ENCODE results near the gene GATA5.

Gene GATA5

DNA sequence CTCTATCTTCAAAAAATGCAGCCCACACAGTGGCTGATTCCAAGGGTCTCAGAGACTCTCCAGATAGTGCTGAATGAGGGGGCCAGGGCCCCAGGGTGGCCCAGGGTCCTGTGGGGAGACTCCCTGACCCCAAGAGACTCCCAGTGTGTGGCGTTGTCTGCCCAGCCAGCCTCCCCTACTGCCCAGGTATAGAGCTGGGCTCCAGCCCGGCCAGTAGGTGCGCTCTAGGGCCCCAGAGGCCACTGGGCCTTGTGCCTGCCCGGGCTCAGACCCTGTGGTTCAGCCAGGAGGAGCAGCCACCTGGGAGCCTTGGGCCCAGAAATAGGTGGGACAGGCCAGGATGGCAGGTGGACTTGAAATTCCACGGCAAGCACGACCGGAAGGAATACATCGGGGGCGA is 30.3 kb upstream of the GATA5 start:
- H3K9me3 ChIP-seq (ENCODE audit: control insufficient read depth, low read length) = no peaks in the 10 kb centered on the region
- DNase-seq = no peak
- H3K27ac ChIP-seq (ENCODE audit: insufficient read depth, low read length, poor library complexity, severe bottlenecking) = no peak overlapping the region
- peaks cover 5% of the 10 kb centered on the region for H3K4me1 ChIP-seq (ENCODE audit: control insufficient read depth, insufficient read depth, low read length, poor library complexity, severe bottlenecking)
- H3K4me3 ChIP-seq (ENCODE audit: insufficient read depth, low read depth, low read length, poor library complexity, severe bottlenecking) = no peak overlapping the region
- H3K36me3 ChIP-seq (ENCODE audit: control insufficient read depth, insufficient read depth, low read length) = no peaks in the 10 kb centered on the region
- H3K27me3 ChIP-seq (replicated peaks; ENCODE audit: control insufficient read depth, insufficient read depth, low read length, poor library complexity, severe bottlenecking) = no peaks in the 10 kb centered on the region

DNA sequence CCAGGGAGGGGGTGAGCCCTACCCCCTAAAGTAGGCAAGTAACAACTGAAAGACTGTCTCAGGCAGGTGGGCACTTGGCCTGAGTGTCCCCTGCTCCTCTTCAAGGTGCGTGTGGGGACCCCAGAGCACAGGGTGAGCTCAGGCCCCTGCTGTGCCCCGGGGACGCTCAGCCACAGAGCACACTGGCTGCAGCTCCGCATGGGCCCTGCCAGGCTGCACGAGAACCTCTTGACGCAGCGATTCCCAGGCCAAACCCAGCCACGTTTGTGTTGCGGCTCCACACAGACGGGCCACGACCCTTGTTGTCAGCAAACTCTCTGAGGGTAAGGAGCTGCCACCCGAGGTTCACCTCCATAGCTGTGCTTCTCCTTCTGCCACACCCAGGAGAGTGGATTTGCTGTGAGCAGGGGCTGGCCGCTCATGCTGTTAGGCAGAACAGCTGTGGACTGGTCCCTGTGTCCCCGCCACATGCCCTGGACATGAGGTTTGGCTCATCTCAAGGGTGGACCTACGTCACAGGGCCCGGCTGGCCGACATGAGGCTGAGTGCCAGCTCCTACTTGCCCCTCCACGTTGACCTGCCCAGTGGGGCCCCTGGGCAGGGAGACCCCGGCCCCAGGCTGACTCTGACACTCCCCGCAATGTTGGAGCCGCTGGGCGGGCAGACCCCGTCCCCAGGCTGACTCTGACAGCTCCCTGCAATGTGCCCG is 29.7 kb upstream of the GATA5 start:
- H3K27ac ChIP-seq (ENCODE audit: insufficient read depth, low read length, poor library complexity, severe bottlenecking) = no peak overlapping the region
- H3K4me1 ChIP-seq (ENCODE audit: control insufficient read depth, insufficient read depth, low read length, poor library complexity, severe bottlenecking) = peaks cover 5% of the 10 kb centered on the region
- no peak overlapping the region for H3K4me3 ChIP-seq (ENCODE audit: insufficient read depth, low read depth, low read length, poor library complexity, severe bottlenecking)
- no peaks in the 10 kb centered on the region for H3K27me3 ChIP-seq (replicated peaks; ENCODE audit: control insufficient read depth, insufficient read depth, low read length, poor library complexity, severe bottlenecking)
- DNase-seq = no peak
- H3K9me3 ChIP-seq (ENCODE audit: control insufficient read depth, low read length) = no peaks in the 10 kb centered on the region
- no peaks in the 10 kb centered on the region for H3K36me3 ChIP-seq (ENCODE audit: control insufficient read depth, insufficient read depth, low read length)

GRCh38 chr20:62504323-62504722 is 28.5 kb upstream of the GATA5 start:
- H3K9me3 ChIP-seq (ENCODE audit: control insufficient read depth, low read length) = no peaks in the 10 kb centered on the region
- no peak overlapping the region for H3K27ac ChIP-seq (ENCODE audit: insufficient read depth, low read length, poor library complexity, severe bottlenecking)
- no peaks in the 10 kb centered on the region for H3K27me3 ChIP-seq (replicated peaks; ENCODE audit: control insufficient read depth, insufficient read depth, low read length, poor library complexity, severe bottlenecking)
- no peak for DNase-seq
- H3K4me3 ChIP-seq (ENCODE audit: insufficient read depth, low read depth, low read length, poor library complexity, severe bottlenecking) = no peak overlapping the region
- H3K4me1 ChIP-seq (ENCODE audit: control insufficient read depth, insufficient read depth, low read length, poor library complexity, severe bottlenecking) = peaks cover 5% of the 10 kb centered on the region
- no peaks in the 10 kb centered on the region for H3K36me3 ChIP-seq (ENCODE audit: control insufficient read depth, insufficient read depth, low read length)

DNA sequence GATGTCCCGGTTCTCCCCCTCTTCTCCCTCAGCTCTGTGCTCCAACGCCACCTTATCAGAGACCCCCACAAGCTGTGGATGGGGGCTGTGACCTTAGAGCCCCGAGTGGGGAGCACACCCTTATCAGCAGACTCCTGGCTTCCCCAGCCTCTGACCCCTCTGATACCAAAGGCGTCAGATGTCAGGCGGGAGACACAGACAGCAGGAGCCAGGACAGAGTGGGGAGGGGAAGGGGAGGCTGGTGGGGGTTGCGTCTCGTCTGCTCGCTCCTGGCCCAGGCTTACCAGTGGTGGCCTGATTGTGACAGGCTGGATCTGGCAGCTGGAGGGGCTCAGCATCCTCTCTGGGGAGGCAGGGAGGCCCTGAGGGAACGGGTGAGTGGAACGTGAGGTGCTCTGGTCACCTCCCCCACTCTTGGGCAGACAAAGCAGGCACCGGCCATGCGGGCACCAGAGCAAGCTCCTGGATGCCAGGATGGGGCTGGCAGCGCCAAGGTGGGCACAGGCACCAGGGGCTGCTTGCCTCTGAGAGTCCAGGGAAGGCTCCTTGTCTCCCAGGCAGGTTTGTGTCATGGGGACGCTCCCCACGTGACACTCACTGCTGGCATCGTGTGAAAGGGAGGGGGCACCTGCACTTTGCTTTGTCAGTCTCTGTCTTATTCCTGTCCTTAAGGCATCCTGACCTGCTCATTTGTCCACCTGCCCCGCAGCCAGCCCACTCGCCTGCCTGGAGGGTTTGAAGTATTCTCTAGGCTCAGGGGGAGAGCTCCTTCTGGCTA is 27.8 kb upstream of the GATA5 start:
- Histone ChIP-seq H3K36me3 (ENCODE audit: control insufficient read depth, insufficient read depth, low read length) (no peaks in the 10 kb centered on the region), H3K4me1 (ENCODE audit: control insufficient read depth, insufficient read depth, low read length, poor library complexity, severe bottlenecking) (peaks cover 5% of the 10 kb centered on the region), H3K4me3 (ENCODE audit: insufficient read depth, low read depth, low read length, poor library complexity, severe bottlenecking) (no peak overlapping the region), H3K27me3 (replicated peaks; ENCODE audit: control insufficient read depth, insufficient read depth, low read length, poor library complexity, severe bottlenecking) (no peaks in the 10 kb centered on the region), H3K27ac (ENCODE audit: insufficient read depth, low read length, poor library complexity, severe bottlenecking) (no peak overlapping the region), H3K9me3 (ENCODE audit: control insufficient read depth, low read length) (no peaks in the 10 kb centered on the region)
- DNase-seq = no peak

- DNase-seq = no peak
- Histone ChIP-seq H3K27me3 (replicated peaks; ENCODE audit: control insufficient read depth, insufficient read depth, low read length, poor library complexity, severe bottlenecking) (no peaks in the 10 kb centered on the region), H3K4me3 (ENCODE audit: insufficient read depth, low read depth, low read length, poor library complexity, severe bottlenecking) (no peak overlapping the region), H3K9me3 (ENCODE audit: control insufficient read depth, low read length) (no peaks in the 10 kb centered on the region), H3K4me1 (ENCODE audit: control insufficient read depth, insufficient read depth, low read length, poor library complexity, severe bottlenecking) (peaks cover 5% of the 10 kb centered on the region), H3K36me3 (ENCODE audit: control insufficient read depth, insufficient read depth, low read length) (no peaks in the 10 kb centered on the region), H3K27ac (ENCODE audit: insufficient read depth, low read length, poor library complexity, severe bottlenecking) (peak overlapping the region; percentile 50)
Observed at GRCh38 chr20:62502496-62503095, 26.8 kb upstream of the GATA5 start.

DNA sequence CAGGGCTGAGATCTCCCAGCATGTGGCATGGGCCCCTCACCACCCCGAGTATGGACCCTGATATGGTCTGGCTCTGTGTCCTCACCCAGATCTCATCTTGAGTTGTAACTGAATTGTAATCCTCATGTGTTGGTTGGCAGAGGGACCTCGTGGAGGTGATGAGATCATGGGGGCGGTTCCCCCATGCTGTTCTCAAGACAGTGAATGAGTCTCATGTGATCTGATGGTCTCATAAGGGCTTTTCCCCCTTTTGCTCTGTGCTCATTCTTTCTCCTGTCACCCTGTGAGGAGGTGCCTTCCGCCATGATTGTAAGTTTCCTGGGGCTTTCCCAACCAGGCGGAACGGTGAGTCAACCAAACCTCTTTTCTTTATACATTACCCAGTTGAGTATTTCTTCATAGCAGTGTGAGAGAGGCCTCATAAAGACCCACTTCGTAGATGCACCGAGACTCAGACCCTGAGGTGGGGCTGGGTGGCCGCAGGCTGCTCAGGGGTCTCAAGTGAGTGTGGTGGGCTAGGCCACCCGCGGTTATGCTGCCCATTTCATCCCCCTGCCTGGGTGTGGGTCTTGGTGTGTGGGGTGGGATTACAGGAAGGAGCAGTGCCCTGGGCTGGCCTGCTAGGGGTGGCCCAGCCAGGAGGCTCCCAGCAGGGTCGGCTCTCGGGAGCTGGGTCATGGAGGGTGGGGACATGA is 26.2 kb upstream of the GATA5 start:
- Histone ChIP-seq H3K27ac (ENCODE audit: insufficient read depth, low read length, poor library complexity, severe bottlenecking) (peak overlapping the region; percentile 50), H3K9me3 (ENCODE audit: control insufficient read depth, low read length) (no peaks in the 10 kb centered on the region), H3K36me3 (ENCODE audit: control insufficient read depth, insufficient read depth, low read length) (no peaks in the 10 kb centered on the region), H3K4me1 (ENCODE audit: control insufficient read depth, insufficient read depth, low read length, poor library complexity, severe bottlenecking) (peaks cover 5% of the 10 kb centered on the region), H3K4me3 (ENCODE audit: insufficient read depth, low read depth, low read length, poor library complexity, severe bottlenecking) (no peak overlapping the region), H3K27me3 (replicated peaks; ENCODE audit: control insufficient read depth, insufficient read depth, low read length, poor library complexity, severe bottlenecking) (no peaks in the 10 kb centered on the region)
- peak; percentile 28 to 44 (median 32) for DNase-seq

- peaks cover 5% of the 10 kb centered on the region for H3K4me1 ChIP-seq (ENCODE audit: control insufficient read depth, insufficient read depth, low read length, poor library complexity, severe bottlenecking)
- no peak overlapping the region for H3K4me3 ChIP-seq (ENCODE audit: insufficient read depth, low read depth, low read length, poor library complexity, severe bottlenecking)
- H3K9me3 ChIP-seq (ENCODE audit: control insufficient read depth, low read length) = no peaks in the 10 kb centered on the region
- H3K27ac ChIP-seq (ENCODE audit: insufficient read depth, low read length, poor library complexity, severe bottlenecking) = no peak overlapping the region
- DNase-seq = peak; percentile 55 to 66 (median 63)
- no peaks in the 10 kb centered on the region for H3K27me3 ChIP-seq (replicated peaks; ENCODE audit: control insufficient read depth, insufficient read depth, low read length, poor library complexity, severe bottlenecking)
- H3K36me3 ChIP-seq (ENCODE audit: control insufficient read depth, insufficient read depth, low read length) = no peaks in the 10 kb centered on the region
Observed at GRCh38 chr20:62500237-62500864, 24.6 kb upstream of the GATA5 start.

DNA sequence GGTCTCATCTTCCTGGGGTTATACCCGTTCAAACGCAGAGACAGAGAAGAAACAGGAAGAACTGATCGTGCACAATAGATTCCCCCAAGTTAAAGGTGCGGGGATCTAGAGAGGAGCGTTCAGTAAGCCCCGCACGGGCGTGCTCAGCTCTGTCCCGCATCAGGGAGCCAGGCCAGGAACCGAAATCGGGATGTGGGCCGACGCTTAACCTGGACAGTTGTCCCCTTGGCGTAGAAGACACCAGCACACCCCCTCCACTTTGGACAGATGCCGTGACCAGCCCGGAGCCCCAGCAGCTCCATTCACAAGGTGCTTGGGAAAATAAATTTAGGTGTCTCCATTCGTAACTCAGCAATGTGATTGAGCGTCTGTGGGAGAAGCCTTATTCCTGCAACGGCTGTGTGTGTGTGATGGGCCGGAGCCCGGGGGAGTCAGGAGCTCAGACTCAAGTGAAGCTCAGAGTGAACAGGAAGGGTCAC is 24.0 kb upstream of the GATA5 start:
- no peak for DNase-seq
- H3K9me3 ChIP-seq (ENCODE audit: control insufficient read depth, low read length) = no peaks in the 10 kb centered on the region
- no peak overlapping the region for H3K27ac ChIP-seq (ENCODE audit: insufficient read depth, low read length, poor library complexity, severe bottlenecking)
- H3K36me3 ChIP-seq (ENCODE audit: control insufficient read depth, insufficient read depth, low read length) = no peaks in the 10 kb centered on the region
- no peaks in the 10 kb centered on the region for H3K27me3 ChIP-seq (replicated peaks; ENCODE audit: control insufficient read depth, insufficient read depth, low read length, poor library complexity, severe bottlenecking)
- H3K4me1 ChIP-seq (ENCODE audit: control insufficient read depth, insufficient read depth, low read length, poor library complexity, severe bottlenecking) = peaks cover 5% of the 10 kb centered on the region
- no peak overlapping the region for H3K4me3 ChIP-seq (ENCODE audit: insufficient read depth, low read depth, low read length, poor library complexity, severe bottlenecking)

DNA sequence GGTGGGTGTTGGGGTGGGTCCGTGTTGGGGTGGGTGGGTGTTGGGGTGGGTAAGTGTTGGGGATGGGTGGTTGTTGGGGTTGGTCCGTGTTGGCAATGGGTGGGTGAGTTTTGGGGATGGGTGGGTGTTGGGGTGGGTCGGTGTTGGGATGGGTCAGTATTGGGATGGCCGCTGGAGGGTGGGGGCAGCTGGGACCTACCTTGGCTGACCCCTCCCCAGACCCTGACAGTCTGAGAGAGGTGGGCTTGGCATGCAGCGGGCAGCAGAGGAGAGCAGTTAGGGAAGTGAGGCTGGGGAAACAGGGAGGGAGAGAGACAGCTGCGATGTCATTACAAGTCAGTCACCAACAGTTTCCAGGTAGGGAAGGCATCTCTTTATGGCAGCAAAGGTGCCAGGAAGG is 23.1 kb upstream of the GATA5 start:
- no peaks in the 10 kb centered on the region for H3K36me3 ChIP-seq (ENCODE audit: control insufficient read depth, insufficient read depth, low read length)
- H3K4me3 ChIP-seq (ENCODE audit: insufficient read depth, low read depth, low read length, poor library complexity, severe bottlenecking) = no peak overlapping the region
- no peaks in the 10 kb centered on the region for H3K9me3 ChIP-seq (ENCODE audit: control insufficient read depth, low read length)
- no peaks in the 10 kb centered on the region for H3K27me3 ChIP-seq (replicated peaks; ENCODE audit: control insufficient read depth, insufficient read depth, low read length, poor library complexity, severe bottlenecking)
- DNase-seq = no peak
- no peak overlapping the region for H3K27ac ChIP-seq (ENCODE audit: insufficient read depth, low read length, poor library complexity, severe bottlenecking)
- peaks cover 5% of the 10 kb centered on the region for H3K4me1 ChIP-seq (ENCODE audit: control insufficient read depth, insufficient read depth, low read length, poor library complexity, severe bottlenecking)

All from effector memory CD4-positive, alpha-beta T cell (primary cell).